OCI-LY3 (cell line): ENCODE results near the gene KRTAP21-1.

ENCODE experiments used
- EZH2phosphoT487 ChIP-seq: fragments of 200-600 bp; shearing (Covaris generic); IDR thresholded peaks from 2 replicates; pipeline ENCODE4 v1.6.1; 2018; ENCODE audit warnings: antibody characterized with exemption, mixed run types, low read depth
- TF ChIP-seq, protein P1 (sequence below): fragments of 200-600, 300-600 bp; sonication (generic); IDR thresholded peaks from 2 replicates; pipeline ENCODE4 v1.5.1; 2014; ENCODE audit warnings: antibody characterized with exemption, low read length, low read depth

DNA sequence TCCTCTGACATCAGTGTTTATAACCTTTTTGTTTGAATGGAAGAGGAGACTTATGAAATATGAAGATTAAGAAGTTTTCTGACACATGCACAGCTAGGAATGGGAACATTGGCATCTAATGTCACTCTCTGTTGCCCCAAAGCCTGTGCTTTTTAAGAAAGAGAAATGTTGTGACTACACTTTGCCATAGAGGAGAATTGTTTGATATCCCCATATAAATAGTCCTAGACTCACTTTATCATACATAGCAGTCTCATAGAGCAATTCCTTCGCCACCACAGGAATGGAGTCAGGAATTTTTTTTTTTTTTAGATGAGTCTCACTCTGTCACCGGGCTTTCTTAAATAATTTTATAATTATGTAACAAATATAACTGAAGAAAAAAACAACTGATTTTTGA lies 38.1 kb downstream of the KRTAP21-1 start:
- TF ChIP-seq, protein P1, sequence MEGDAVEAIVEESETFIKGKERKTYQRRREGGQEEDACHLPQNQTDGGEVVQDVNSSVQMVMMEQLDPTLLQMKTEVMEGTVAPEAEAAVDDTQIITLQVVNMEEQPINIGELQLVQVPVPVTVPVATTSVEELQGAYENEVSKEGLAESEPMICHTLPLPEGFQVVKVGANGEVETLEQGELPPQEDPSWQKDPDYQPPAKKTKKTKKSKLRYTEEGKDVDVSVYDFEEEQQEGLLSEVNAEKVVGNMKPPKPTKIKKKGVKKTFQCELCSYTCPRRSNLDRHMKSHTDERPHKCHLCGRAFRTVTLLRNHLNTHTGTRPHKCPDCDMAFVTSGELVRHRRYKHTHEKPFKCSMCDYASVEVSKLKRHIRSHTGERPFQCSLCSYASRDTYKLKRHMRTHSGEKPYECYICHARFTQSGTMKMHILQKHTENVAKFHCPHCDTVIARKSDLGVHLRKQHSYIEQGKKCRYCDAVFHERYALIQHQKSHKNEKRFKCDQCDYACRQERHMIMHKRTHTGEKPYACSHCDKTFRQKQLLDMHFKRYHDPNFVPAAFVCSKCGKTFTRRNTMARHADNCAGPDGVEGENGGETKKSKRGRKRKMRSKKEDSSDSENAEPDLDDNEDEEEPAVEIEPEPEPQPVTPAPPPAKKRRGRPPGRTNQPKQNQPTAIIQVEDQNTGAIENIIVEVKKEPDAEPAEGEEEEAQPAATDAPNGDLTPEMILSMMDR = no peak
- TF ChIP-seq EZH2phosphoT487 = no peak
